ENCODE measurements around the gene LRIT2.

Gene LRIT2

DNA sequence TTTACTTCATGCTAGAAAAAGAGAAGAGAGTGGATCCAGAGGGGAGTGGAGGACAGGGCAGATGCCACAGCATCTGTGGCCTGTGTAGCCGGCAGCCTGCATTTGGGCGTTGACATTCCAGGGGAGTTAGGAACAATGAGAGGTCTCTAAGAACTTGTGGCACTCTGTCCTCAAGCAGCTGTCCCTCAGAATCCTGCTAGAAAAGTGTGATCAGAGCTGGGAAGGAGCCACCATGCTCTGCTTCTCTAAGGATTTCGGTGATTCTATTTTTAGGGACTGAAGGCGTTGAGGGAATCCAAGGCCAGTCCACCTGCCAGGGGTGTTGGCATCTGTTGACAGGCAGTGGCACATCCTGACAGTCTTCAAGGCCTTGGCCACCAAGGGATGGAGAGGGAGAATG, 7.6 kb downstream of the LRIT2 start:
- TF ChIP-seq, protein P1, sequence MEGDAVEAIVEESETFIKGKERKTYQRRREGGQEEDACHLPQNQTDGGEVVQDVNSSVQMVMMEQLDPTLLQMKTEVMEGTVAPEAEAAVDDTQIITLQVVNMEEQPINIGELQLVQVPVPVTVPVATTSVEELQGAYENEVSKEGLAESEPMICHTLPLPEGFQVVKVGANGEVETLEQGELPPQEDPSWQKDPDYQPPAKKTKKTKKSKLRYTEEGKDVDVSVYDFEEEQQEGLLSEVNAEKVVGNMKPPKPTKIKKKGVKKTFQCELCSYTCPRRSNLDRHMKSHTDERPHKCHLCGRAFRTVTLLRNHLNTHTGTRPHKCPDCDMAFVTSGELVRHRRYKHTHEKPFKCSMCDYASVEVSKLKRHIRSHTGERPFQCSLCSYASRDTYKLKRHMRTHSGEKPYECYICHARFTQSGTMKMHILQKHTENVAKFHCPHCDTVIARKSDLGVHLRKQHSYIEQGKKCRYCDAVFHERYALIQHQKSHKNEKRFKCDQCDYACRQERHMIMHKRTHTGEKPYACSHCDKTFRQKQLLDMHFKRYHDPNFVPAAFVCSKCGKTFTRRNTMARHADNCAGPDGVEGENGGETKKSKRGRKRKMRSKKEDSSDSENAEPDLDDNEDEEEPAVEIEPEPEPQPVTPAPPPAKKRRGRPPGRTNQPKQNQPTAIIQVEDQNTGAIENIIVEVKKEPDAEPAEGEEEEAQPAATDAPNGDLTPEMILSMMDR (conservative IDR thresholded peaks at IDR 0.05; ENCODE audit: low read length): no peak
- no peak for TF ChIP-seq EZH2phosphoT487 (IDR thresholded peaks at IDR 0.05; ENCODE audit: borderline replicate concordance)
- H3K4me2 ChIP-seq (ENCODE audit: low read depth, low read length, poor library complexity, severe bottlenecking): no peak overlapping the region
- H3K4me3 ChIP-seq (ENCODE audit: low read length, poor library complexity, severe bottlenecking): no peak overlapping the region
- no peaks in the 10 kb centered on the region for H3K36me3 ChIP-seq (ENCODE audit: insufficient read depth, low read length)
- H3K79me2 ChIP-seq (ENCODE audit: insufficient read depth, low read length): no peaks in the 10 kb centered on the region
- H3K9me2 ChIP-seq (replicated peaks; ENCODE audit: low read depth, low read length): no peaks in the 10 kb centered on the region
- no peaks in the 10 kb centered on the region for H3K27me3 ChIP-seq (ENCODE audit: insufficient read depth, low read length, poor library complexity, severe bottlenecking)
- H3K9me3 ChIP-seq (ENCODE audit: insufficient read depth, low read depth, low read length): no peaks in the 10 kb centered on the region
- no peaks in the 10 kb centered on the region for H3K4me1 ChIP-seq (ENCODE audit: insufficient read depth, low read length, poor library complexity, severe bottlenecking)
- no peaks in the 10 kb centered on the region for H4K20me1 ChIP-seq (ENCODE audit: insufficient read depth, low read length, poor library complexity, severe bottlenecking)
- no peak overlapping the region for H3K9ac ChIP-seq (ENCODE audit: low read depth, low read length, poor library complexity, severe bottlenecking)
- H3F3A ChIP-seq (ENCODE audit: low read depth): no peaks in the 10 kb centered on the region
- H2AFZ ChIP-seq (ENCODE audit: low read length): no peak overlapping the region

DNA sequence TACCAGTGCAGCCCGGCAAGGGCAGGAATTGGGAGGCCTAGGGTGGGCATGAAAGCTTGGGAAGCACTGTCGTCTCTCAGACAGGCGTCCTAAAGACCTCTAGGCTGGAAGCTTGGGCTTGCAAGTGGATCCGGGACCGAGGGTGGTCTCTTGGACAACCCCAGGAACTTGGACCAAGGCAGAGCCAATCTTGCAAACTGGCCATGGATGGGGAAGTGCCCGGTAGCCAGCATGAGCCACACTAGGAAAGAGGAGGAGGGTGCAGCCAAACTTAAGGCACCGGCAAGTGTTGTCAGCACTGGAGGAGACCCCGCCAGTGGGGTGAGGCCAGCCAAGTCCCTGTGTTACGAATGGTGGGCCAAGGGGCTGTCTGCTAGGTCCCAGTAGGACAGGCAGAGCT, 8.5 kb downstream of the LRIT2 start:
- Histone ChIP-seq H3K36me3 (ENCODE audit: insufficient read depth, low read length) (no peaks in the 10 kb centered on the region), H3F3A (ENCODE audit: low read depth) (no peaks in the 10 kb centered on the region), H4K20me1 (ENCODE audit: insufficient read depth, low read length, poor library complexity, severe bottlenecking) (no peaks in the 10 kb centered on the region), H3K27me3 (ENCODE audit: insufficient read depth, low read length, poor library complexity, severe bottlenecking) (no peaks in the 10 kb centered on the region), H3K4me3 (ENCODE audit: low read length, poor library complexity, severe bottlenecking) (no peak overlapping the region), H3K9me2 (replicated peaks; ENCODE audit: low read depth, low read length) (no peaks in the 10 kb centered on the region), H3K79me2 (ENCODE audit: insufficient read depth, low read length) (no peaks in the 10 kb centered on the region), H3K9ac (ENCODE audit: low read depth, low read length, poor library complexity, severe bottlenecking) (no peak overlapping the region), H3K9me3 (ENCODE audit: insufficient read depth, low read depth, low read length) (no peaks in the 10 kb centered on the region), H3K4me1 (ENCODE audit: insufficient read depth, low read length, poor library complexity, severe bottlenecking) (no peaks in the 10 kb centered on the region), H3K4me2 (ENCODE audit: low read depth, low read length, poor library complexity, severe bottlenecking) (no peak overlapping the region), H2AFZ (ENCODE audit: low read length) (no peak overlapping the region)
- no peak for TF ChIP-seq EZH2phosphoT487 (IDR thresholded peaks at IDR 0.05; ENCODE audit: borderline replicate concordance)
- TF ChIP-seq, protein P1 (conservative IDR thresholded peaks at IDR 0.05; ENCODE audit: low read length): no peak

DNA sequence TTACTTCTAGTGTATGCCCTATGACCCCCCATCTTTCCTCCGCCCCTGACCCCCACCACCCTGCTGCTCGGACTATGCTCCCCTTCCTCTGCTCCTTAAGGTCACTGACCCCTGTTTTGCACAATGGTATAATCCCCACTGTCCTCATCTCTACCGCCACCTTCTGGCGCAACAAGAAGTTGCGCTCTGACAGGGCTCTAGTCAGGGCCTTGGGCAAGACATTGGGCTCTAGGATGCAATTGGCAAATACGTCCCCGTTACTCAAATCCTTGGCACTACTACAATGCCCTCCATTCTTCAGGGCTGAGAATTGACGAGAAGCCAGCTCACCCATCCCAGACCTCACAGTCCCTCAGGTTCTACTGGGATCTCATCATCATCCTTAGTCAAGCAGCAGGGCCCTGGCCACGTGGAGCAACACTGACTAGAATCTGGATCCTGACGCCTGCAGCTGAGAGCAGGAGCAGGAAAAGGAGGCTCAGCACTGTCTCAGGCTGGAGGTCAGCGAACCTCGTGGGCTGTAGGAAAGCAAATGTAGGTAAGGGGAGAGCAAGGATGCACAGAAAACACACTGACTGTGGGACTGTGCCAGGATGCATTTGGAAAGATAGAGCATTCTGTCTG, 10.6 kb downstream of the LRIT2 start:
- H3K9me3 ChIP-seq (ENCODE audit: insufficient read depth, low read depth, low read length): no peaks in the 10 kb centered on the region
- H3K4me3 ChIP-seq (ENCODE audit: low read length, poor library complexity, severe bottlenecking): no peak overlapping the region
- H3K27me3 ChIP-seq (ENCODE audit: insufficient read depth, low read length, poor library complexity, severe bottlenecking): no peaks in the 10 kb centered on the region
- H3F3A ChIP-seq (ENCODE audit: low read depth): no peaks in the 10 kb centered on the region
- no peaks in the 10 kb centered on the region for H3K9me2 ChIP-seq (replicated peaks; ENCODE audit: low read depth, low read length)
- TF ChIP-seq, protein P1 (conservative IDR thresholded peaks at IDR 0.05; ENCODE audit: low read length): peak; percentile 58
- no peak for TF ChIP-seq EZH2phosphoT487 (IDR thresholded peaks at IDR 0.05; ENCODE audit: borderline replicate concordance)
- H4K20me1 ChIP-seq (ENCODE audit: insufficient read depth, low read length, poor library complexity, severe bottlenecking): no peaks in the 10 kb centered on the region
- H3K4me1 ChIP-seq (ENCODE audit: insufficient read depth, low read length, poor library complexity, severe bottlenecking): no peaks in the 10 kb centered on the region
- H2AFZ ChIP-seq (ENCODE audit: low read length): no peak overlapping the region
- no peaks in the 10 kb centered on the region for H3K36me3 ChIP-seq (ENCODE audit: insufficient read depth, low read length)
- no peaks in the 10 kb centered on the region for H3K79me2 ChIP-seq (ENCODE audit: insufficient read depth, low read length)
- H3K9ac ChIP-seq (ENCODE audit: low read depth, low read length, poor library complexity, severe bottlenecking): no peak overlapping the region
- H3K4me2 ChIP-seq (ENCODE audit: low read depth, low read length, poor library complexity, severe bottlenecking): no peak overlapping the region

All from Loucy (cell line).